Measurements from ENCODE around the gene CEP95. TPM values are rescaled to one million over a fixed set of nuclear protein-coding genes. Genes with fewer than 3 reads are reported as not detected.
"Not testable (repeated sequence)": the region's sequence is repeated elsewhere in the genome, so short reads cannot be mapped to it uniquely, and the experiment has no call there.

Gene CEP95
- 37.1 TPM for total RNA-seq
- 10 to 100 TPM; 35.5 to 62.7 (median 46.2) TPM for polyA plus RNA-seq (ENCODE audit: insufficient read depth in 1 of 8, insufficient read length in 8 of 8, low replicate concordance in 1 of 8)
- long read RNA-seq, donor 1, partial matches to known transcripts, result 0 of 2 reads
- long read RNA-seq, donor 1, other reads (novel, unspliced or antisense), result 0 of 2 reads
- long read RNA-seq, donor 2, result 0 reads
- long read RNA-seq, donor 3, partial matches to known transcripts, result 6 of 8 reads
- long read RNA-seq, donor 3, other reads (novel, unspliced or antisense), result 0 of 8 reads
- long read RNA-seq, donor 4, result 0 reads
- long read RNA-seq, donor 5, partial matches to known transcripts, result 0 of 3 reads
- long read RNA-seq, donor 5, other reads (novel, unspliced or antisense), result 0 of 3 reads
- long read RNA-seq, donor 6, partial matches to known transcripts, result 0 of 5 reads
- long read RNA-seq, donor 6, other reads (novel, unspliced or antisense), result 0 of 5 reads
- long read RNA-seq, donor 7, partial matches to known transcripts, result 0 of 1 reads
- long read RNA-seq, donor 7, other reads (novel, unspliced or antisense), result 0 of 1 reads
- long read RNA-seq, donor 8, partial matches to known transcripts, result 35 of 36 reads
- long read RNA-seq, donor 8, other reads (novel, unspliced or antisense), result 0 of 36 reads
- long read RNA-seq, donor 9, partial matches to known transcripts, result 0 of 1 reads
- long read RNA-seq, donor 9, other reads (novel, unspliced or antisense), result 0 of 1 reads
- long read RNA-seq, donor 10, partial matches to known transcripts, result 0 of 1 reads
- long read RNA-seq, donor 10, other reads (novel, unspliced or antisense), result 0 of 1 reads
- long read RNA-seq, donor 11, partial matches to known transcripts, result 0 of 2 reads
- long read RNA-seq, donor 11, other reads (novel, unspliced or antisense), result 0 of 2 reads

- Histone ChIP-seq H3K4me1 (ENCODE audit: control insufficient read depth, insufficient read depth, low read length) (peaks cover 18% of the 10 kb centered on the region), H3K27me3 (ENCODE audit: control insufficient read depth, insufficient read depth, low read length) (peaks cover 3% of the 10 kb centered on the region), H3K4me3 (ENCODE audit: low read length) (peak within 1 kb of the TSS; percentile 100), H3K9me3 (replicated peaks; ENCODE audit: control insufficient read depth, low read depth, low read length) (no peaks in the 10 kb centered on the region), H3K36me3 (ENCODE audit: control insufficient read depth, insufficient read depth, low read length) (peaks cover 45% of the 10 kb centered on the region), H3K27ac (ENCODE audit: low read length) (peak within 1 kb of the TSS; percentile 100)
- peak; percentile 99 for DNase-seq
- under 1% methylated on average over 76 of the region's 77 CpGs for WGBS (ENCODE audit: insufficient coverage)
Observed at GRCh38 chr17:64506576-64507412, at the start of gene CEP95. Gene CEP95, plus strand, starts transcription at chr17:64506977. Its CDS starts 121 bp downstream, at chr17:64507098.

- no peaks in the 10 kb centered on the region for H3K27me3 ChIP-seq (ENCODE audit: control insufficient read depth, insufficient read depth, low read length)
- 87% methylated on average over 2 of the region's 7 CpGs for WGBS (ENCODE audit: insufficient coverage)
- no peak overlapping the region for H3K4me3 ChIP-seq (ENCODE audit: low read length)
- H3K27ac ChIP-seq (ENCODE audit: low read length), result no peak overlapping the region
- peaks cover 12% of the 10 kb centered on the region for H3K4me1 ChIP-seq (ENCODE audit: control insufficient read depth, insufficient read depth, low read length)
- no peaks in the 10 kb centered on the region for H3K9me3 ChIP-seq (replicated peaks; ENCODE audit: control insufficient read depth, low read depth, low read length)
- no peaks in the 10 kb centered on the region for H3K36me3 ChIP-seq (ENCODE audit: control insufficient read depth, insufficient read depth, low read length)
- no peak for DNase-seq
Observed at GRCh38 chr17:64457156-64457555, 49.6 kb upstream of the CEP95 start.

- no peaks in the 10 kb centered on the region for H3K9me3 ChIP-seq (replicated peaks; ENCODE audit: control insufficient read depth, low read depth, low read length)
- DNase-seq, result no peak
- no peak overlapping the region for H3K4me3 ChIP-seq (ENCODE audit: low read length)
- 80% methylated on average over 7 of the region's 8 CpGs for WGBS (ENCODE audit: insufficient coverage)
- no peaks in the 10 kb centered on the region for H3K36me3 ChIP-seq (ENCODE audit: control insufficient read depth, insufficient read depth, low read length)
- peaks cover 12% of the 10 kb centered on the region for H3K4me1 ChIP-seq (ENCODE audit: control insufficient read depth, insufficient read depth, low read length)
- H3K27ac ChIP-seq (ENCODE audit: low read length), result no peak overlapping the region
- H3K27me3 ChIP-seq (ENCODE audit: control insufficient read depth, insufficient read depth, low read length), result no peaks in the 10 kb centered on the region
Observed at GRCh38 chr17:64458756-64459155, 48.0 kb upstream of the CEP95 start.

- no peaks in the 10 kb centered on the region for H3K9me3 ChIP-seq (replicated peaks; ENCODE audit: control insufficient read depth, low read depth, low read length)
- no peaks in the 10 kb centered on the region for H3K36me3 ChIP-seq (ENCODE audit: control insufficient read depth, insufficient read depth, low read length)
- no peak overlapping the region for H3K4me3 ChIP-seq (ENCODE audit: low read length)
- no peak overlapping the region for H3K27ac ChIP-seq (ENCODE audit: low read length)
- peaks cover 12% of the 10 kb centered on the region for H3K4me1 ChIP-seq (ENCODE audit: control insufficient read depth, insufficient read depth, low read length)
- DNase-seq, result no peak
- no peaks in the 10 kb centered on the region for H3K27me3 ChIP-seq (ENCODE audit: control insufficient read depth, insufficient read depth, low read length)
- WGBS (ENCODE audit: insufficient coverage), result 84% methylated on average over 5 of the region's 6 CpGs
Observed at GRCh38 chr17:64459284-64459747, 47.5 kb upstream of the CEP95 start.

GRCh38 chr17:64459818-64460217 is 47.0 kb upstream of the CEP95 start:
- H3K27ac ChIP-seq (ENCODE audit: low read length); H3K27me3 ChIP-seq (ENCODE audit: control insufficient read depth, insufficient read depth, low read length); H3K9me3 ChIP-seq (replicated peaks; ENCODE audit: control insufficient read depth, low read depth, low read length); H3K36me3 ChIP-seq (ENCODE audit: control insufficient read depth, insufficient read depth, low read length); H3K4me3 ChIP-seq (ENCODE audit: low read length); DNase-seq: not testable (repeated sequence)
- 93% methylated on average over 3 of the region's 7 CpGs for WGBS (ENCODE audit: insufficient coverage)
- H3K4me1 ChIP-seq (ENCODE audit: control insufficient read depth, insufficient read depth, low read length), result peaks cover 12% of the 10 kb centered on the region

- Histone ChIP-seq H3K36me3 (ENCODE audit: control insufficient read depth, insufficient read depth, low read length) (no peaks in the 10 kb centered on the region), H3K4me3 (ENCODE audit: low read length) (no peak overlapping the region), H3K4me1 (ENCODE audit: control insufficient read depth, insufficient read depth, low read length) (peaks cover 12% of the 10 kb centered on the region), H3K9me3 (replicated peaks; ENCODE audit: control insufficient read depth, low read depth, low read length) (no peaks in the 10 kb centered on the region), H3K27ac (ENCODE audit: low read length) (peak overlapping the region; percentile 82), H3K27me3 (ENCODE audit: control insufficient read depth, insufficient read depth, low read length) (no peaks in the 10 kb centered on the region)
- peak; percentile 86 for DNase-seq
- 0% methylated on average over 1 of the region's 8 CpGs for WGBS (ENCODE audit: insufficient coverage)
Observed at GRCh38 chr17:64460955-64461354, 45.8 kb upstream of the CEP95 start.

- Histone ChIP-seq H3K9me3 (replicated peaks; ENCODE audit: control insufficient read depth, low read depth, low read length) (peaks cover 2% of the 10 kb centered on the region), H3K4me1 (ENCODE audit: control insufficient read depth, insufficient read depth, low read length) (peaks cover 15% of the 10 kb centered on the region), H3K27me3 (ENCODE audit: control insufficient read depth, insufficient read depth, low read length) (peaks cover 5% of the 10 kb centered on the region), H3K36me3 (ENCODE audit: control insufficient read depth, insufficient read depth, low read length) (no peaks in the 10 kb centered on the region), H3K27ac (ENCODE audit: low read length) (peak overlapping the region; percentile 65), H3K4me3 (ENCODE audit: low read length) (no peak overlapping the region)
- no peak for DNase-seq
- WGBS (ENCODE audit: insufficient coverage), result no CpG with 5 or more reads among the region's 6 CpGs
Observed at GRCh38 chr17:64461788-64462187, 45.0 kb upstream of the CEP95 start.

GRCh38 chr17:64466019-64466735 is 40.6 kb upstream of the CEP95 start:
- no peak overlapping the region for H3K27ac ChIP-seq (ENCODE audit: low read length)
- H3K4me1 ChIP-seq (ENCODE audit: control insufficient read depth, insufficient read depth, low read length), result peaks cover 3% of the 10 kb centered on the region
- no peak overlapping the region for H3K4me3 ChIP-seq (ENCODE audit: low read length)
- no peak for DNase-seq
- peaks cover 2% of the 10 kb centered on the region for H3K9me3 ChIP-seq (replicated peaks; ENCODE audit: control insufficient read depth, low read depth, low read length)
- H3K27me3 ChIP-seq (ENCODE audit: control insufficient read depth, insufficient read depth, low read length), result peaks cover 5% of the 10 kb centered on the region
- no peaks in the 10 kb centered on the region for H3K36me3 ChIP-seq (ENCODE audit: control insufficient read depth, insufficient read depth, low read length)
- 47% methylated on average over 4 of the region's 9 CpGs for WGBS (ENCODE audit: insufficient coverage)

GRCh38 chr17:64466834-64467233 is 39.9 kb upstream of the CEP95 start:
- DNase-seq; H3K27ac ChIP-seq (ENCODE audit: low read length); H3K27me3 ChIP-seq (ENCODE audit: control insufficient read depth, insufficient read depth, low read length); H3K4me1 ChIP-seq (ENCODE audit: control insufficient read depth, insufficient read depth, low read length); H3K9me3 ChIP-seq (replicated peaks; ENCODE audit: control insufficient read depth, low read depth, low read length); H3K4me3 ChIP-seq (ENCODE audit: low read length); H3K36me3 ChIP-seq (ENCODE audit: control insufficient read depth, insufficient read depth, low read length): not testable (repeated sequence)
- no CpG with 5 or more reads among the region's 1 CpG for WGBS (ENCODE audit: insufficient coverage)
